Measurements from ENCODE around the gene TSPO. TPM values are rescaled to one million over a fixed set of nuclear protein-coding genes. Genes with fewer than 3 reads are reported as not detected.

TSPO gene
- total and polyA plus RNA-seq, 2 experiments from 2014 or later: 34.6 to 44.7 TPM

- Histone ChIP-seq H3K4me1 (ENCODE audit: insufficient read depth) (no peaks in the 10 kb centered on the region), H3F3A (replicated peaks; ENCODE audit: low read depth) (no peaks in the 10 kb centered on the region), H3K4me2 (no peak overlapping the region), H3K9me2 (ENCODE audit: insufficient read depth) (no peaks in the 10 kb centered on the region), H3K27me3 (ENCODE audit: insufficient read depth) (no peaks in the 10 kb centered on the region), H3K27ac (ENCODE audit: low read depth) (no peak overlapping the region), H3K4me3 (no peak overlapping the region), H4K20me1 (replicated peaks; ENCODE audit: insufficient read depth) (no peaks in the 10 kb centered on the region), H3K79me2 (replicated peaks; ENCODE audit: insufficient read depth) (no peaks in the 10 kb centered on the region), H2AFZ (no peak overlapping the region), H3K36me3 (ENCODE audit: insufficient read depth) (no peaks in the 10 kb centered on the region)
- Mint-ChIP-seq H3K4me1 (peaks cover 3% of the 10 kb centered on the region; the same call in 2 of the 3 replicates), H3K27me3 (ENCODE audit: insufficient read depth, low read depth, poor library complexity) (peaks cover 12% of the 10 kb centered on the region), H3K27ac (no peak overlapping the region), H3K9me3 (no peaks in the 10 kb centered on the region), H3K36me3 (ENCODE audit: low read depth) (no peaks in the 10 kb centered on the region), H3K4me3 (no peak overlapping the region)
- DNase-seq (ENCODE audit: low spot score) (peak; percentile 76), ATAC-seq (peak; percentile 77)
- no peak for TF ChIP-seq ZNF462 (CRISPR knock-in tag; IDR thresholded peaks at IDR 0.05)
- peak; percentile 62 to 77 for TF ChIP-seq CTCF (conservative IDR thresholded peaks at IDR 0.05; ENCODE audit: low read depth in 2 of 2)
Measured at GRCh38 chr22:43159484-43160178, 8.3 kb downstream of the TSPO start.
